ENCODE results near the gene MKNK1.

Gene MKNK1

DNA sequence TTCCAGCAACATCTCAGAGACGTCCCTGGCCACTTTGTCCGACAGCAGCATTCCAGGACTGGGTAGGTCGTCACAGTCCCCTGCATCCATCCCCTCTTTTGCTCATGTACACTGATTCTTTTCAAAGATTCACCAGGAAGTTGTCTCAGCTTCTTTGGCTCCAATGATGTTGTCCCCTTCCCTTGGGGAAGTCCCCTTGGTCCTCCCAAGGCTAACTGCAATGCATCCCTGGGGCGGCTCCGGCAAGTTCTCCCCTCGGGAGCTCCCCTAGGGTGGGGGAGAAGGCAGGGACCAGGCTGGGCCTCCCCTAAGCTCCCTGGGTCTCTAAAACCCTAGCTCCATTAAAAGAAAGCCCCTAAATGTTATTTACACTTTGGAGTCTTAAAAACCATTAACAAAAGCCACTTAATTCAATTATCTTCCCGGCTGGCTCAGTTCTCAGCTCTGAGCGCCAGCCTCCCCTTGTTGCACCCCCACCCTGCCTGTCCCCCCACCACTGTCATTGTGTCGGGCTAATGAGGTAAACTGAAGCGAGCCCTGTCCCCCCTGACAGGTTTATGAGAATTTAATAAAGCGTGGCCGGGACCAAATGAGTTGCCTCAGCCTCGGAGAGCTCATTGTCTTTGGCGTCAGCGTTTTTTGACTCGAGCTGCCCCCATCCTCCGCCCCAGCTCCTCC, 77.9 kb downstream of the MKNK1 start:
- no peak for TF ChIP-seq CTCF (conservative IDR thresholded peaks at IDR 0.05; ENCODE audit: low read length)
- TF ChIP-seq EZH2phosphoT487 (IDR thresholded peaks at IDR 0.05; ENCODE audit: borderline replicate concordance): no peak
- H3K4me3 ChIP-seq (ENCODE audit: low read length, poor library complexity, severe bottlenecking): no peak overlapping the region
- H4K20me1 ChIP-seq (ENCODE audit: insufficient read depth, low read length, poor library complexity, severe bottlenecking): no peaks in the 10 kb centered on the region
- H3K27me3 ChIP-seq (ENCODE audit: insufficient read depth, low read length, poor library complexity, severe bottlenecking): no peaks in the 10 kb centered on the region
- no peak overlapping the region for H2AFZ ChIP-seq (ENCODE audit: low read length)
- H3K4me1 ChIP-seq (ENCODE audit: insufficient read depth, low read length, poor library complexity, severe bottlenecking): no peaks in the 10 kb centered on the region
- H3K9me2 ChIP-seq (replicated peaks; ENCODE audit: low read depth, low read length): no peaks in the 10 kb centered on the region
- no peaks in the 10 kb centered on the region for H3K9me3 ChIP-seq (ENCODE audit: insufficient read depth, low read depth, low read length)
- H3K79me2 ChIP-seq (ENCODE audit: insufficient read depth, low read length): no peaks in the 10 kb centered on the region
- no peak overlapping the region for H3K4me2 ChIP-seq (ENCODE audit: low read depth, low read length, poor library complexity, severe bottlenecking)
- H3F3A ChIP-seq (ENCODE audit: low read depth): no peaks in the 10 kb centered on the region
- H3K9ac ChIP-seq (ENCODE audit: low read depth, low read length, poor library complexity, severe bottlenecking): no peak overlapping the region
- no peaks in the 10 kb centered on the region for H3K36me3 ChIP-seq (ENCODE audit: insufficient read depth, low read length)

GRCh38 chr1:46525253-46525983, 78.7 kb downstream of the MKNK1 start:
- Histone ChIP-seq H3K79me2 (ENCODE audit: insufficient read depth, low read length) (no peaks in the 10 kb centered on the region), H3K9ac (ENCODE audit: low read depth, low read length, poor library complexity, severe bottlenecking) (no peak overlapping the region), H3K9me2 (replicated peaks; ENCODE audit: low read depth, low read length) (no peaks in the 10 kb centered on the region), H3K4me2 (ENCODE audit: low read depth, low read length, poor library complexity, severe bottlenecking) (no peak overlapping the region), H3K27me3 (ENCODE audit: insufficient read depth, low read length, poor library complexity, severe bottlenecking) (no peaks in the 10 kb centered on the region), H3K4me1 (ENCODE audit: insufficient read depth, low read length, poor library complexity, severe bottlenecking) (no peaks in the 10 kb centered on the region), H3K4me3 (ENCODE audit: low read length, poor library complexity, severe bottlenecking) (no peak overlapping the region), H2AFZ (ENCODE audit: low read length) (no peak overlapping the region), H3F3A (ENCODE audit: low read depth) (no peaks in the 10 kb centered on the region), H3K36me3 (ENCODE audit: insufficient read depth, low read length) (no peaks in the 10 kb centered on the region), H4K20me1 (ENCODE audit: insufficient read depth, low read length, poor library complexity, severe bottlenecking) (no peaks in the 10 kb centered on the region), H3K9me3 (ENCODE audit: insufficient read depth, low read depth, low read length) (no peaks in the 10 kb centered on the region)
- TF ChIP-seq CTCF (conservative IDR thresholded peaks at IDR 0.05; ENCODE audit: low read length) (no peak), EZH2phosphoT487 (IDR thresholded peaks at IDR 0.05; ENCODE audit: borderline replicate concordance) (no peak)

DNA sequence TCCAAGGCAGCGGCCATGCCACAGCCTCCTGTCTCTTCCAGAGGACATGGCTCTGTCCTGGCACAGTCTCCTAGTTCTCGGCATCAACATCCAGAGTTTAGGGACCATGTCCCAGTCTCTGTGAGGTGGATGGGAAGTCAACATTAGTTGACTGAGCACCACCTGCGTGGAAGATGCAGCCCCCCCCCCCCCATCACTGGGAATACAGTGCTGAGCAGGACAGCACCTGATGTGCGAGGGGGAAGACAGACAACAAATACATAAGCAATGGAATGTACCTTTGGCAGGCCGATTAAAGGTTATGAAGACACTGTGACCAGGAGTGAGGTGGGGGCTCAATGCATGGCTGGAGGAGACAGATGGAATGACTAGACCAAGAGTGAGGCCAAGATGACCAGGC, 79.2 kb downstream of the MKNK1 start:
- H3K79me2 ChIP-seq (ENCODE audit: insufficient read depth, low read length): no peaks in the 10 kb centered on the region
- H2AFZ ChIP-seq (ENCODE audit: low read length): no peak overlapping the region
- H3K4me2 ChIP-seq (ENCODE audit: low read depth, low read length, poor library complexity, severe bottlenecking): no peak overlapping the region
- no peaks in the 10 kb centered on the region for H3F3A ChIP-seq (ENCODE audit: low read depth)
- H3K27me3 ChIP-seq (ENCODE audit: insufficient read depth, low read length, poor library complexity, severe bottlenecking): no peaks in the 10 kb centered on the region
- H3K4me1 ChIP-seq (ENCODE audit: insufficient read depth, low read length, poor library complexity, severe bottlenecking): no peaks in the 10 kb centered on the region
- TF ChIP-seq EZH2phosphoT487 (IDR thresholded peaks at IDR 0.05; ENCODE audit: borderline replicate concordance) (no peak), CTCF (conservative IDR thresholded peaks at IDR 0.05; ENCODE audit: low read length) (no peak)
- H4K20me1 ChIP-seq (ENCODE audit: insufficient read depth, low read length, poor library complexity, severe bottlenecking): no peaks in the 10 kb centered on the region
- H3K9me2 ChIP-seq (replicated peaks; ENCODE audit: low read depth, low read length): no peaks in the 10 kb centered on the region
- H3K9ac ChIP-seq (ENCODE audit: low read depth, low read length, poor library complexity, severe bottlenecking): no peak overlapping the region
- no peaks in the 10 kb centered on the region for H3K36me3 ChIP-seq (ENCODE audit: insufficient read depth, low read length)
- no peaks in the 10 kb centered on the region for H3K9me3 ChIP-seq (ENCODE audit: insufficient read depth, low read depth, low read length)
- H3K4me3 ChIP-seq (ENCODE audit: low read length, poor library complexity, severe bottlenecking): no peak overlapping the region
